ENCODE measurements around the gene TBC1D2. TPM values are rescaled to one million over a fixed set of nuclear protein-coding genes. Genes with fewer than 3 reads are reported as not detected.

The TBC1D2 gene
- total RNA-seq, 4 donors from 2014 or later = 37.7 to 109 (median 55.8) TPM

GRCh38 chr9:98241357-98242300 lies 13.8 kb downstream of the TBC1D2 start:
- 90 to 92% methylated on average over 2 to 8 of the region's 8 CpGs for WGBS, 2 donors (ENCODE audit: low coverage in 1 of 2)
- no peak for TF ChIP-seq EP300 (IDR thresholded peaks at IDR 0.05; ENCODE audit: low read depth)
- TF ChIP-seq POLR2A (IDR thresholded peaks at IDR 0.05) = no peak
- Histone ChIP-seq H3K4me3 (no peak overlapping the region), H3K9me3 (no peaks in the 10 kb centered on the region), H3K27ac (no peak overlapping the region), H3K27me3 (no peaks in the 10 kb centered on the region), H3K36me3 (no peaks in the 10 kb centered on the region), H3K4me1 (peaks cover 0 to 15% (median 8%) of the 10 kb centered on the region in 4 donors)
- in situ Hi-C loops (cut with MboI; ENCODE audit: low pct_ligation_motif_present in 1 of 4, low pct_unique_long_range_greater_than_20kb in 1 of 4, low sequenced_read_pairs in 3 of 4) (no loop called here), intact Hi-C loops (cut with DNase I; ENCODE audit: low total_unique reads) (no loop called here)
- no peak for DNase-seq

GRCh38 chr9:98240475-98240874 lies 15.0 kb downstream of the TBC1D2 start:
- Histone ChIP-seq H3K4me3 (no peak overlapping the region), H3K27me3 (no peaks in the 10 kb centered on the region), H3K27ac (no peak overlapping the region), H3K9me3 (no peaks in the 10 kb centered on the region), H3K36me3 (no peaks in the 10 kb centered on the region), H3K4me1 (peaks cover 0 to 17% (median 8%) of the 10 kb centered on the region in 4 donors)
- DNase-seq = no peak
- 98% methylated on average over 3 of the region's 3 CpGs; no CpG with 5 or more reads in 1 of the 2 donors for WGBS, 2 donors (ENCODE audit: low coverage in 1 of 2)
- intact Hi-C loops (cut with DNase I; ENCODE audit: low total_unique reads) = no loop called here
- no peak for TF ChIP-seq POLR2AphosphoS5 (IDR thresholded peaks at IDR 0.05)
- no peak for TF ChIP-seq CTCF (IDR thresholded peaks at IDR 0.05)
- TF ChIP-seq EP300 (IDR thresholded peaks at IDR 0.05; ENCODE audit: low read depth) = no peak
- TF ChIP-seq POLR2A (IDR thresholded peaks at IDR 0.05) = no peak
- in situ Hi-C loops (cut with MboI; ENCODE audit: low pct_ligation_motif_present in 1 of 4, low pct_unique_long_range_greater_than_20kb in 1 of 4, low sequenced_read_pairs in 3 of 4) = no loop called here

GRCh38 chr9:98236901-98237487 lies 18.5 kb downstream of the TBC1D2 start:
- Histone ChIP-seq H3K4me1 (peaks cover 0 to 28% (median 6%) of the 10 kb centered on the region in 4 donors), H3K4me3 (no peak overlapping the region), H3K27ac (peak overlapping the region in 3 of 4 donors; percentile 31 to 54 (median 53)), H3K27me3 (no peaks in the 10 kb centered on the region), H3K9me3 (no peaks in the 10 kb centered on the region), H3K36me3 (peaks cover 0 to 7% (median 0%) of the 10 kb centered on the region in 4 donors)
- intact Hi-C loops (cut with DNase I; ENCODE audit: low total_unique reads) (loop anchor here (5.0 kb wide), 1 partner anchor 45 kb away; no protein-coding TSS in a partner anchor), in situ Hi-C loops (cut with MboI; ENCODE audit: low pct_ligation_motif_present in 1 of 4, low pct_unique_long_range_greater_than_20kb in 1 of 4, low sequenced_read_pairs in 3 of 4) (no loop called here)
- no peak for TF ChIP-seq POLR2AphosphoS5 (IDR thresholded peaks at IDR 0.05)
- no peak for TF ChIP-seq POLR2A (IDR thresholded peaks at IDR 0.05)
- TF ChIP-seq CTCF (IDR thresholded peaks at IDR 0.05) = no peak
- no peak for TF ChIP-seq EP300 (IDR thresholded peaks at IDR 0.05; ENCODE audit: low read depth)
- WGBS, 2 donors (ENCODE audit: low coverage in 1 of 2) = 51 to 63% methylated on average over 5 to 8 of the region's 8 CpGs
- peak; percentile 67 for DNase-seq

DNA sequence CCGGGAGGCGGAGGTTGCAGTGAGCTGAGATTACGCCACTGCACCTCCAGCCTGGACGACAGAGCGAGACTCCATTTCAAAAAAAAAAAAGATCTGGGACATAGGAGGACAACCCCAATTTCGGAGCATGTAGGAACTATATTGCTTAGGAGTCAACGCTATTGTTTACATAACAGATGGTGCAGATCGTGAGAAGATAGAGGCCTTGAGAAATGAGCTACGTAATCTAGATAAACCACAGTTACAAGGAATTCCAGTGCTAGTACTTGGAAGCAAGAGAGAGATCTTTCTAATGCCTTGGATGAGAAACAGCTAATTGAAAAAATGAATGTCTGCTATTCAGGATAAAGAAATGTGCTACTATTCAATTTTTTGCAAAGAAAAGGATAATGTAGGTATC lies 20.3 kb downstream of the TBC1D2 start:
- Histone ChIP-seq H3K27me3 (no peaks in the 10 kb centered on the region), H3K4me3 (no peak overlapping the region), H3K36me3 (peaks cover 0 to 7% (median 0%) of the 10 kb centered on the region in 4 donors), H3K9me3 (no peaks in the 10 kb centered on the region), H3K4me1 (peaks cover 0 to 42% (median 14%) of the 10 kb centered on the region in 4 donors), H3K27ac (no peak overlapping the region)
- WGBS, 2 donors (ENCODE audit: low coverage in 1 of 2) = 78 to 79% methylated on average over 8 to 9 of the region's 9 CpGs
- intact Hi-C loops (cut with DNase I; ENCODE audit: low total_unique reads) = loop anchor here (5.0 kb wide), 1 partner anchor 47 kb away; no protein-coding TSS in a partner anchor
- TF ChIP-seq CTCF (IDR thresholded peaks at IDR 0.05) (no peak), EP300 (IDR thresholded peaks at IDR 0.05; ENCODE audit: low read depth) (no peak), POLR2AphosphoS5 (IDR thresholded peaks at IDR 0.05) (no peak), POLR2A (IDR thresholded peaks at IDR 0.05) (no peak)
- no peak for DNase-seq
- in situ Hi-C loops (cut with MboI; ENCODE audit: low pct_ligation_motif_present in 1 of 4, low pct_unique_long_range_greater_than_20kb in 1 of 4, low sequenced_read_pairs in 3 of 4) = no loop called here

Data from transverse colon (tissue), 4 donors.